Tibial artery (tissue), 4 donors: ENCODE results near the gene NIPAL4.

Experiments used
- DNase-seq, 2 donors: peaks; one replicate each; pipeline ENCODE4 v3.0.0-alpha.2; 2019
- H3K27ac ChIP-seq, 2 donors: fragments of 200-600 bp; sonication (generic) in 1 of 2; 1 replicate in 1 of 2; 2 replicates in 1 of 2; pipeline ENCODE4 v1.5.1; 2018 to 2019; ENCODE audit warnings: mild to moderate bottlenecking in 1 of 2
- H3K27me3 ChIP-seq, 2 donors: fragments of 200-600 bp; sonication (generic) in 1 of 2; one replicate each; pipeline versions ENCODE4 v1.5.1 to v1.6.0; 2016 to 2019
- H3K36me3 ChIP-seq, 3 donors: fragments of 200-600 bp; sonication (generic) in 2 of 3; one replicate each; pipeline ENCODE4 v1.5.1; 2016 to 2019; ENCODE audit warnings: mild to moderate bottlenecking in 2 of 3
- H3K4me1 ChIP-seq, 4 donors: fragments of 200-600 bp; sonication (generic) in 2 of 4; 1 replicate in 3 of 4; 2 replicates in 1 of 4; pipeline ENCODE4 v1.5.1; 2016 to 2019
- H3K4me3 ChIP-seq, 2 donors: fragments of 200-600 bp; sonication (generic) in 1 of 2; 1 replicate in 1 of 2; 2 replicates in 1 of 2; pipeline ENCODE4 v1.5.1; 2018 to 2019; ENCODE audit warnings: mild to moderate bottlenecking in 2 of 2
- H3K9me3 ChIP-seq, 3 donors: fragments of 200-600 bp; sonication (generic) in 1 of 3; one replicate each; pipeline ENCODE4 v1.5.1; 2016 to 2019
- intact Hi-C: fragments of 100-400 bp; cut with DNase I; formaldehyde crosslinking; loops from one replicate; pipeline ENCODE4 v1.15.0; 2023; ENCODE audit warnings: low total_unique reads
- TF ChIP-seq, protein P1 (sequence below), 2 experiments: fragments of 200-600 bp in 1 of 2; fragments of 450-650 bp in 1 of 2; IDR thresholded peaks; one replicate each; pipeline ENCODE4 v1.5.1; 2017 to 2019; ENCODE audit warnings: antibody characterized with exemption in 2 of 2, mild to moderate bottlenecking in 1 of 2, moderate library complexity in 1 of 2

Gene NIPAL4

DNA sequence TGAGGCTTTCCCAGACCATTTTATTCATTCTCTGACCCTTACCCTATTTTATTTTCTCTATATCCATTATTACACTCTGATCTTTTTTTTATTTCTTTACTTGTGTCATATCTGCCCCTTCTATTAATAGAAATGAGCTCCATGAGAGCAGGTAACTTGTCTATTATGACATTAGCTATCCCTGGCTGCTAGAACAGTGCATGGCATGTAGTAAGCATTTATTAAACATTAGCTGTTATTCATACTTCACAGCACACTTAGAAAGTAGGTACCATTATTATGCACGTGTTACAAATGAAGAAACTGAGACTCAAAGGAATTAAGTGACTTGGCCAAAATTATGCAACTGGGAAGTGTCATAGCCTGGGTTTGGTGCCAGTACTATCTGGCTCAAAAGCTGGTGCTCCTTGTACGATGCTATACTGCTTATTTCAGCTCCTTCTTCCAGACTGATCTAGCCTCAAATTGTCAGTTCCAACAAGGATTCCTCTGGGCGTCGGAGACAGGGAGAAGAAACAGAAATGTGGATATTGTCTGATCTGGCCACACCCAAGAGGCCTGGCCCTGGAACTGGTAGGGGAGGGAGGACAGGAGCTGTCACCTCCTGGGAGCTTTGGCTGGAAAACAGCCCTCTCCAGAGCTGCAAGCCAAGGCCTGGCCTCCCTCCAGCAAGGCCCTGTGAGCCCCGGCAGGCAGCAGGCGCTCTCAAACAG lies 10.8 kb upstream of the NIPAL4 start:
- TF ChIP-seq, protein P1, sequence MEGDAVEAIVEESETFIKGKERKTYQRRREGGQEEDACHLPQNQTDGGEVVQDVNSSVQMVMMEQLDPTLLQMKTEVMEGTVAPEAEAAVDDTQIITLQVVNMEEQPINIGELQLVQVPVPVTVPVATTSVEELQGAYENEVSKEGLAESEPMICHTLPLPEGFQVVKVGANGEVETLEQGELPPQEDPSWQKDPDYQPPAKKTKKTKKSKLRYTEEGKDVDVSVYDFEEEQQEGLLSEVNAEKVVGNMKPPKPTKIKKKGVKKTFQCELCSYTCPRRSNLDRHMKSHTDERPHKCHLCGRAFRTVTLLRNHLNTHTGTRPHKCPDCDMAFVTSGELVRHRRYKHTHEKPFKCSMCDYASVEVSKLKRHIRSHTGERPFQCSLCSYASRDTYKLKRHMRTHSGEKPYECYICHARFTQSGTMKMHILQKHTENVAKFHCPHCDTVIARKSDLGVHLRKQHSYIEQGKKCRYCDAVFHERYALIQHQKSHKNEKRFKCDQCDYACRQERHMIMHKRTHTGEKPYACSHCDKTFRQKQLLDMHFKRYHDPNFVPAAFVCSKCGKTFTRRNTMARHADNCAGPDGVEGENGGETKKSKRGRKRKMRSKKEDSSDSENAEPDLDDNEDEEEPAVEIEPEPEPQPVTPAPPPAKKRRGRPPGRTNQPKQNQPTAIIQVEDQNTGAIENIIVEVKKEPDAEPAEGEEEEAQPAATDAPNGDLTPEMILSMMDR (IDR thresholded peaks at IDR 0.05) = no peak
- H3K36me3 ChIP-seq = no peaks in the 10 kb centered on the region
- intact Hi-C loops = no loop called here
- no peak overlapping the region for H3K4me3 ChIP-seq
- peak; percentile 59 to 81 for DNase-seq
- peak overlapping the region; percentile 25 to 38 for H3K27ac ChIP-seq
- H3K9me3 ChIP-seq = no peaks in the 10 kb centered on the region
- H3K4me1 ChIP-seq = peaks cover 0 to 15% (median 5%) of the 10 kb centered on the region in 4 donors
- no peaks in the 10 kb centered on the region for H3K27me3 ChIP-seq

DNA sequence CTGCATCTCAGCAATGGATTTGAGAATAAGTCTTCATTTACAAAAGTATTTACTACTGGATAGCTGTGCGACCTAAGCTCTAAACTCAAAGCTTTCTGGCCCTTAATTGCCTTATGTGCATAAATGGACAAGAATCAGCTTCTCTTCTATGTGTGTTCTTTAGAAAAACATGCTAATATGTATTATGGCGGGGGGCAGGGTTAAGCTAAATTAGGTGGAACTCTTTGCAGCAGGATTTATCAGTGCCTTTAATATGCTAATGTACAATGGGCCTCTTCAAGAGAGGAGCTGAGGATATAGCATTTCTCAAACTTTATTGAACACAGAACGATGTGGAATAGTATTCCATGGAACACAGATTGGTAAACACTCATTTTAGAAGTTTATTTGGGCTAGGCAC lies 10.0 kb upstream of the NIPAL4 start:
- no peaks in the 10 kb centered on the region for H3K9me3 ChIP-seq
- no peaks in the 10 kb centered on the region for H3K27me3 ChIP-seq
- intact Hi-C loops = no loop called here
- no peaks in the 10 kb centered on the region for H3K36me3 ChIP-seq
- DNase-seq = no peak
- no peak overlapping the region for H3K4me3 ChIP-seq
- TF ChIP-seq, protein P1 (IDR thresholded peaks at IDR 0.05) = no peak
- H3K27ac ChIP-seq = peak overlapping the region; percentile 25 to 38
- H3K4me1 ChIP-seq = peaks cover 0 to 15% (median 5%) of the 10 kb centered on the region in 4 donors

DNA sequence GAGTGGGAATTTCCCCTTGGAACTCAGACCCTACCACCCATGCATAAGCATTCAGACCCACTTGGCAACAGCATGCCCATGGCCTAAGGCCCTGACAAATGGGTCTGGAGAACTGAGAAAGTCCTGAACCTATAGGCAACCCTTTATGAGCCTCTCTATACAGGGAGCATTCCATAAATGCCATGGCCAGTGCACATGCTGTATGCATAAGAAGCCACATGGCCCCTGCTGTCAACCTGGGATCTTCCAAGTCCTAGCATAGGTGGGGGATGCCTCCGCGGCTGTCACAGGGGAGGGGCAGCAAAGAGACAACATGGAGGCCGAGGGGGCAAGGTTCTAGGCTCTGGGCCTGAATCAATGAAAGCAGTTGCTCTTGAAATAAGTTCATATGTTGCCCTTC lies 8.2 kb upstream of the NIPAL4 start:
- Histone ChIP-seq H3K4me1 (peaks cover 0 to 15% (median 5%) of the 10 kb centered on the region in 4 donors), H3K27me3 (no peaks in the 10 kb centered on the region), H3K4me3 (no peak overlapping the region), H3K9me3 (no peaks in the 10 kb centered on the region), H3K36me3 (no peaks in the 10 kb centered on the region), H3K27ac (no peak overlapping the region)
- intact Hi-C loops = no loop called here
- no peak for DNase-seq
- TF ChIP-seq, protein P1 (IDR thresholded peaks at IDR 0.05) = no peak

DNA sequence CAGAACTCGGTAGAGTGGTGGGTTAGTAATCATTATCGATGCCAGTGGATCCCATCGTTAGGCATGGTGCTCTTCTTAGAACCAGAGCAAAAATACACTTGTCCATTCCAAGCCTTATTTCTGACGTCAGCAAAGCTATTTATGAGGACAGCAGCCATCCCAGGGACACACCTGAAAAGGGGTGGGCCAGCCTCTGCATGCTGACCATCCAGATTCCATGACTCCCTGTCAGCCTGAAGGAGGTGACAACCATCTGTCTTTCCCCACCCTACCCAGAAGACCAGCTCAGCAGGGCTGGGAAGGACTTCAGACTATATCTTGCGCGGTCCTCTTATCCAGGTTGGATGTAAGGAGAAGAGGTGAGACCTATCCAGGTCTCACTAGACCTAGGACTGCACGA lies 5.7 kb upstream of the NIPAL4 start:
- H3K27ac ChIP-seq = no peak overlapping the region
- intact Hi-C loops = no loop called here
- no peak overlapping the region for H3K4me3 ChIP-seq
- peaks cover 0 to 8% (median 3%) of the 10 kb centered on the region in 4 donors for H3K4me1 ChIP-seq
- no peaks in the 10 kb centered on the region for H3K27me3 ChIP-seq
- H3K9me3 ChIP-seq = no peaks in the 10 kb centered on the region
- TF ChIP-seq, protein P1 (IDR thresholded peaks at IDR 0.05) = no peak
- no peaks in the 10 kb centered on the region for H3K36me3 ChIP-seq
- DNase-seq = no peak

DNA sequence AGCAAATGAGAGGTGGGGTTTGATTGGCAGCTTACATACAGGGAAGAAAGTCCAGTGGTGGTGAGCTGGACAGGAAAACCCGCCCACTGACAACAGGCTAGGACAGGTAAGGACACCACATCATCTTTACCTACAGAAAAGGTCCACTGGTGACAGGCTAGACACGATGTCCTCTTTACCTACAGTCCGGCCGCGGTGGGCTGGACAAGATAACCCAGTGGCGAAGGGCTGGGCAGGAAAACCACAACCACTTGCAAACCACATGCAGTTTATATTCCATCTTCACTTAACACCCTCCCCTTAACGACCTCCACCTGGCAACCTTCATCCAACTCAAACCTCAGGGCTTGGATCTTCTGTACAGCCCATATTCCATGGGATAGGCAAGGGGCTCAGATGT lies 5.0 kb upstream of the NIPAL4 start:
- Histone ChIP-seq H3K27me3 (peaks cover 0 to 3% of the 10 kb centered on the region in 2 donors), H3K27ac (no peak overlapping the region), H3K4me3 (no peak overlapping the region), H3K9me3 (no peaks in the 10 kb centered on the region), H3K36me3 (no peaks in the 10 kb centered on the region), H3K4me1 (peaks cover 0 to 7% (median 5%) of the 10 kb centered on the region in 4 donors)
- TF ChIP-seq, protein P1 (IDR thresholded peaks at IDR 0.05) = no peak
- no peak for DNase-seq
- intact Hi-C loops = no loop called here
